GM06990 (cell line): ENCODE results near the gene RRM2.

Source experiments
- DNase-seq: peaks from one replicate; pipeline ENCODE4 v3.0.0-alpha.2; 2011; ENCODE audit not compliant: insufficient read length; ENCODE audit errors: extremely low read depth
- H3K27me3 ChIP-seq: replicated peaks from 2 replicates; pipeline ENCODE4 v1.6.0; 2011; ENCODE audit warnings: low read length; ENCODE audit not compliant: control insufficient read depth, insufficient read depth
- H3K36me3 ChIP-seq: 2 replicates; pipeline ENCODE4 v1.5.1; 2011; ENCODE audit warnings: low read length; ENCODE audit not compliant: control insufficient read depth, insufficient read depth
- H3K4me3 ChIP-seq: replicated peaks from 2 replicates; pipeline ENCODE4 v1.5.1; 2011; ENCODE audit warnings: low read depth, mild to moderate bottlenecking, control low read depth, low read length
- CTCF ChIP-seq: IDR thresholded peaks from 2 replicates; pipeline ENCODE4 v1.5.1; 2011; ENCODE audit warnings: low read length, control low read depth, mild to moderate bottlenecking, inconsistent platforms; ENCODE audit not compliant: insufficient read depth, poor library complexity, severe bottlenecking

RRM2 gene

GRCh38 chr2:10166676-10167292 is 44.2 kb downstream of the RRM2 start:
- H3K4me3 ChIP-seq = no peak overlapping the region
- H3K27me3 ChIP-seq = no peaks in the 10 kb centered on the region
- no peaks in the 10 kb centered on the region for H3K36me3 ChIP-seq
- no peak for DNase-seq
- TF ChIP-seq CTCF = no peak

GRCh38 chr2:10167316-10167715 is 44.8 kb downstream of the RRM2 start:
- no peak for DNase-seq
- no peak for TF ChIP-seq CTCF
- Histone ChIP-seq H3K36me3 (no peaks in the 10 kb centered on the region), H3K4me3 (no peak overlapping the region), H3K27me3 (no peaks in the 10 kb centered on the region)

GRCh38 chr2:10168221-10168620 is 45.7 kb downstream of the RRM2 start:
- Histone ChIP-seq H3K4me3 (no peak overlapping the region), H3K36me3 (no peaks in the 10 kb centered on the region), H3K27me3 (no peaks in the 10 kb centered on the region)
- DNase-seq = no peak
- no peak for TF ChIP-seq CTCF

- no peaks in the 10 kb centered on the region for H3K27me3 ChIP-seq
- H3K36me3 ChIP-seq = no peaks in the 10 kb centered on the region
- no peak overlapping the region for H3K4me3 ChIP-seq
- no peak for TF ChIP-seq CTCF
- no peak for DNase-seq
Observed at GRCh38 chr2:10169053-10169578, 46.6 kb downstream of the RRM2 start.

GRCh38 chr2:10169581-10169980 is 47.0 kb downstream of the RRM2 start:
- no peak for DNase-seq
- TF ChIP-seq CTCF = no peak
- no peak overlapping the region for H3K4me3 ChIP-seq
- no peaks in the 10 kb centered on the region for H3K36me3 ChIP-seq
- no peaks in the 10 kb centered on the region for H3K27me3 ChIP-seq

- DNase-seq = no peak
- Histone ChIP-seq H3K4me3 (no peak overlapping the region), H3K27me3 (no peaks in the 10 kb centered on the region), H3K36me3 (no peaks in the 10 kb centered on the region)
- no peak for TF ChIP-seq CTCF
Observed at GRCh38 chr2:10170256-10170655, 47.7 kb downstream of the RRM2 start.
